CD8-positive, alpha-beta memory T cell (primary cell): ENCODE results near the gene ERG. TPM values are rescaled to one million over a fixed set of nuclear protein-coding genes. Genes with fewer than 3 reads are reported as not detected.

Experiments used
- CTCF ChIA-PET: fragments of 350-600 bp; sonication (Branson Sonifier 250); formaldehyde crosslinking; loops from one replicate; lab custom pipeline; 2021; ENCODE audit warnings: antibody characterized with exemption; lab: Charles Lee
- POLR2A ChIA-PET: fragments of 350-600 bp; sonication (Branson Sonifier 250); formaldehyde crosslinking; loops from one replicate; lab custom pipeline; 2021; ENCODE audit warnings: antibody characterized with exemption; lab: Charles Lee
- DNase-seq, 5 donors: peaks; one replicate each; pipeline versions ENCODE4 v3.0.0 to v3.0.0-alpha.2; 2020 to 2022; ENCODE audit warnings: mixed read lengths in 1 of 5
- H3K27ac ChIP-seq: one replicate; pipeline ENCODE4 v1.7.0; 2013; ENCODE audit warnings: low read depth, mild to moderate bottlenecking, low read length, moderate library complexity
- H3K27me3 ChIP-seq: 2 replicates; pipeline ENCODE4 v1.7.0; 2013; ENCODE audit warnings: low read length, mild to moderate bottlenecking; ENCODE audit not compliant: insufficient read depth, poor library complexity, severe bottlenecking
- H3K36me3 ChIP-seq: 2 replicates; pipeline ENCODE4 v1.7.0; 2013; ENCODE audit warnings: mild to moderate bottlenecking, low read length, moderate library complexity; ENCODE audit not compliant: insufficient read depth
- H3K4me1 ChIP-seq: 2 replicates; pipeline ENCODE4 v1.7.0; 2013; ENCODE audit warnings: mild to moderate bottlenecking, low read length, moderate library complexity; ENCODE audit not compliant: insufficient read depth
- H3K4me3 ChIP-seq: 2 replicates; pipeline ENCODE4 v1.7.0; 2013; ENCODE audit warnings: mild to moderate bottlenecking, low read length
- H3K9me3 ChIP-seq: 2 replicates; pipeline ENCODE4 v1.7.0; 2013; ENCODE audit warnings: mild to moderate bottlenecking, low read length
- H3K27ac Mint-ChIP-seq, 8 donors: one replicate each; pipeline ENCODE4 v1.8.0; 2020 to 2021; ENCODE audit warnings: mixed read lengths in 8 of 8, mild to moderate bottlenecking in 6 of 8, inconsistent platforms in 3 of 8, moderate library complexity in 3 of 8
- H3K27me3 Mint-ChIP-seq, 2 donors: one replicate each; pipeline ENCODE4 v1.8.0; 2020 to 2021; ENCODE audit warnings: mixed read lengths in 2 of 2, mild to moderate bottlenecking in 1 of 2, moderate library complexity in 1 of 2
- H3K36me3 Mint-ChIP-seq, 3 donors: one replicate each; pipeline ENCODE4 v1.8.0; 2020 to 2021; ENCODE audit warnings: mixed read lengths in 3 of 3, inconsistent platforms in 1 of 3, mild to moderate bottlenecking in 1 of 3
- H3K4me1 Mint-ChIP-seq, 3 donors: one replicate each; pipeline ENCODE4 v1.8.0; 2020 to 2021; ENCODE audit warnings: mixed read lengths in 3 of 3, inconsistent platforms in 1 of 3, mild to moderate bottlenecking in 1 of 3
- H3K4me3 Mint-ChIP-seq, 7 donors: one replicate each; pipeline ENCODE4 v1.8.0; 2020 to 2021; ENCODE audit warnings: mixed read lengths in 7 of 7, mild to moderate bottlenecking in 6 of 7, moderate library complexity in 4 of 7, inconsistent platforms in 2 of 7
- H3K9me3 Mint-ChIP-seq, 5 donors: one replicate each; pipeline ENCODE4 v1.8.0; 2020 to 2022; ENCODE audit warnings: mixed read lengths in 5 of 5, mild to moderate bottlenecking in 3 of 5, moderate library complexity in 2 of 5, inconsistent platforms in 1 of 5
- polyA plus RNA-seq: library from polyadenylated mRNA; unstranded; fragments of 300-500 nt; fragmentation: Illumina TruSeq; gene quantifications from one replicate; pipeline ENCODE4 v1.2.3, GENCODE V29; 2021
- total RNA-seq, 2 experiments: library from RNA; stranded (reverse); gene quantifications; one replicate each; pipeline ENCODE4 v1.2.3, GENCODE V29; 2021

ERG gene
- total and polyA plus RNA-seq, 3 experiments from 2014 or later = not detected

- POLR2A ChIA-PET = no interaction called here
- no peaks in the 10 kb centered on the region for H3K27me3 Mint-ChIP-seq
- H3K9me3 Mint-ChIP-seq = no peaks in the 10 kb centered on the region
- H3K9me3 ChIP-seq = no peaks in the 10 kb centered on the region
- H3K27me3 ChIP-seq = no peaks in the 10 kb centered on the region
- H3K4me3 Mint-ChIP-seq = no peak overlapping the region
- no peak overlapping the region for H3K27ac Mint-ChIP-seq
- H3K4me3 ChIP-seq = no peak overlapping the region
- CTCF ChIA-PET = no interaction called here
- H3K4me1 Mint-ChIP-seq = no peaks in the 10 kb centered on the region
- H3K27ac ChIP-seq = no peak overlapping the region
- no peaks in the 10 kb centered on the region for H3K4me1 ChIP-seq
- DNase-seq = no peak
- H3K36me3 ChIP-seq = no peaks in the 10 kb centered on the region
- H3K36me3 Mint-ChIP-seq = no peaks in the 10 kb centered on the region
Measured at GRCh38 chr21:38448671-38449385, 49.4 kb downstream of the ERG start.

- Mint-ChIP-seq H3K4me1 (no peaks in the 10 kb centered on the region), H3K27ac (no peak overlapping the region), H3K9me3 (peaks cover 0 to 2% (median 0%) of the 10 kb centered on the region in 5 donors), H3K27me3 (no peaks in the 10 kb centered on the region), H3K4me3 (no peak overlapping the region), H3K36me3 (no peaks in the 10 kb centered on the region)
- Histone ChIP-seq H3K27ac (no peak overlapping the region), H3K4me1 (no peaks in the 10 kb centered on the region), H3K36me3 (no peaks in the 10 kb centered on the region), H3K27me3 (no peaks in the 10 kb centered on the region), H3K9me3 (no peaks in the 10 kb centered on the region), H3K4me3 (no peak overlapping the region)
- no peak for DNase-seq
- CTCF ChIA-PET = no interaction called here
- POLR2A ChIA-PET = no interaction called here
Measured at GRCh38 chr21:38447611-38448010, 50.7 kb downstream of the ERG start.

GRCh38 chr21:38444691-38445090 lies 53.6 kb downstream of the ERG start:
- CTCF ChIA-PET = no interaction called here
- no peaks in the 10 kb centered on the region for H3K36me3 Mint-ChIP-seq
- POLR2A ChIA-PET = no interaction called here
- H3K9me3 ChIP-seq = no peaks in the 10 kb centered on the region
- no peak overlapping the region for H3K27ac ChIP-seq
- DNase-seq = no peak
- H3K27ac Mint-ChIP-seq = no peak overlapping the region
- no peaks in the 10 kb centered on the region for H3K4me1 Mint-ChIP-seq
- no peak overlapping the region for H3K4me3 Mint-ChIP-seq
- no peaks in the 10 kb centered on the region for H3K27me3 Mint-ChIP-seq
- no peaks in the 10 kb centered on the region for H3K36me3 ChIP-seq
- no peak overlapping the region for H3K4me3 ChIP-seq
- no peaks in the 10 kb centered on the region for H3K4me1 ChIP-seq
- H3K9me3 Mint-ChIP-seq = peaks cover 0 to 5% (median 0%) of the 10 kb centered on the region in 5 donors
- no peaks in the 10 kb centered on the region for H3K27me3 ChIP-seq

- Mint-ChIP-seq H3K9me3 (peaks cover 0 to 5% (median 0%) of the 10 kb centered on the region in 5 donors), H3K4me3 (no peak overlapping the region), H3K27me3 (no peaks in the 10 kb centered on the region), H3K4me1 (no peaks in the 10 kb centered on the region), H3K27ac (no peak overlapping the region), H3K36me3 (no peaks in the 10 kb centered on the region)
- DNase-seq = no peak
- H3K4me1 ChIP-seq = no peaks in the 10 kb centered on the region
- no peak overlapping the region for H3K27ac ChIP-seq
- H3K27me3 ChIP-seq = no peaks in the 10 kb centered on the region
- H3K36me3 ChIP-seq = no peaks in the 10 kb centered on the region
- no peaks in the 10 kb centered on the region for H3K9me3 ChIP-seq
- H3K4me3 ChIP-seq = no peak overlapping the region
- ChIA-PET CTCF (no interaction called here), POLR2A (no interaction called here)
Measured at GRCh38 chr21:38443110-38443509, 55.2 kb downstream of the ERG start.

GRCh38 chr21:38441153-38441552 lies 57.1 kb downstream of the ERG start:
- ChIA-PET CTCF (no interaction called here), POLR2A (no interaction called here)
- H3K27ac ChIP-seq = no peak overlapping the region
- no peaks in the 10 kb centered on the region for H3K9me3 ChIP-seq
- no peak overlapping the region for H3K4me3 Mint-ChIP-seq
- no peaks in the 10 kb centered on the region for H3K27me3 Mint-ChIP-seq
- no peak for DNase-seq
- H3K36me3 Mint-ChIP-seq = peaks cover 0 to 2% (median 0%) of the 10 kb centered on the region in 3 donors
- no peaks in the 10 kb centered on the region for H3K4me1 ChIP-seq
- H3K4me3 ChIP-seq = no peak overlapping the region
- no peaks in the 10 kb centered on the region for H3K36me3 ChIP-seq
- H3K9me3 Mint-ChIP-seq = peaks cover 0 to 5% (median 0%) of the 10 kb centered on the region in 5 donors
- H3K27ac Mint-ChIP-seq = no peak overlapping the region
- H3K4me1 Mint-ChIP-seq = no peaks in the 10 kb centered on the region
- H3K27me3 ChIP-seq = no peaks in the 10 kb centered on the region

- DNase-seq = no peak
- Mint-ChIP-seq H3K36me3 (peaks cover 0 to 2% (median 0%) of the 10 kb centered on the region in 3 donors), H3K4me3 (no peak overlapping the region), H3K27ac (no peak overlapping the region), H3K9me3 (peaks cover 0 to 5% (median 0%) of the 10 kb centered on the region in 5 donors), H3K4me1 (no peaks in the 10 kb centered on the region), H3K27me3 (no peaks in the 10 kb centered on the region)
- no peaks in the 10 kb centered on the region for H3K36me3 ChIP-seq
- no peak overlapping the region for H3K27ac ChIP-seq
- POLR2A ChIA-PET = no interaction called here
- no peak overlapping the region for H3K4me3 ChIP-seq
- CTCF ChIA-PET = interaction anchor here (1.6 kb wide), 1 partner anchor 16 kb away, joined by 3 read pairs; no protein-coding TSS in a partner anchor
- no peaks in the 10 kb centered on the region for H3K27me3 ChIP-seq
- no peaks in the 10 kb centered on the region for H3K9me3 ChIP-seq
- no peaks in the 10 kb centered on the region for H3K4me1 ChIP-seq
Measured at GRCh38 chr21:38440746-38441145, 57.5 kb downstream of the ERG start.

- H3K27me3 Mint-ChIP-seq = no peaks in the 10 kb centered on the region
- peaks cover 0 to 2% (median 0%) of the 10 kb centered on the region in 3 donors for H3K36me3 Mint-ChIP-seq
- H3K9me3 ChIP-seq = no peaks in the 10 kb centered on the region
- no peak for DNase-seq
- no peak overlapping the region for H3K27ac ChIP-seq
- ChIA-PET POLR2A (no interaction called here), CTCF (interaction anchor here (1.6 kb wide), 1 partner anchor 15 kb away, joined by 3 read pairs; no protein-coding TSS in a partner anchor)
- H3K4me3 ChIP-seq = no peak overlapping the region
- no peak overlapping the region for H3K27ac Mint-ChIP-seq
- no peaks in the 10 kb centered on the region for H3K4me1 ChIP-seq
- no peaks in the 10 kb centered on the region for H3K36me3 ChIP-seq
- H3K9me3 Mint-ChIP-seq = peaks cover 0 to 5% (median 0%) of the 10 kb centered on the region in 5 donors
- no peaks in the 10 kb centered on the region for H3K4me1 Mint-ChIP-seq
- no peaks in the 10 kb centered on the region for H3K27me3 ChIP-seq
- no peak overlapping the region for H3K4me3 Mint-ChIP-seq
Measured at GRCh38 chr21:38439957-38440356, 58.3 kb downstream of the ERG start.

GRCh38 chr21:38439426-38439825 lies 58.9 kb downstream of the ERG start:
- no peaks in the 10 kb centered on the region for H3K4me1 ChIP-seq
- H3K27me3 ChIP-seq = no peaks in the 10 kb centered on the region
- POLR2A ChIA-PET = no interaction called here
- Mint-ChIP-seq H3K36me3 (peaks cover 0 to 2% (median 0%) of the 10 kb centered on the region in 3 donors), H3K4me3 (no peak overlapping the region), H3K27me3 (no peaks in the 10 kb centered on the region), H3K4me1 (no peaks in the 10 kb centered on the region), H3K27ac (no peak overlapping the region), H3K9me3 (peaks cover 0 to 5% (median 0%) of the 10 kb centered on the region in 5 donors)
- DNase-seq = no peak
- no peaks in the 10 kb centered on the region for H3K36me3 ChIP-seq
- H3K27ac ChIP-seq = no peak overlapping the region
- no peak overlapping the region for H3K4me3 ChIP-seq
- no peaks in the 10 kb centered on the region for H3K9me3 ChIP-seq
- CTCF ChIA-PET = interaction anchor here (1.6 kb wide), 1 partner anchor 14 kb away, joined by 3 read pairs; no protein-coding TSS in a partner anchor
